Loucy (cell line): Measurements from ENCODE around the gene OR5A2.

ENCODE experiments used
- H2AFZ ChIP-seq: fragments of 200-600 bp; sonication (generic); 2 replicates; pipeline ENCODE4 v1.6.0; 2016; ENCODE audit warnings: antibody characterized with exemption, mild to moderate bottlenecking, low read length, moderate library complexity
- H3F3A ChIP-seq: fragments of 200-600 bp; 2 replicates; pipeline ENCODE4 v1.6.0; 2016; ENCODE audit warnings: antibody characterized with exemption, low read depth, mild to moderate bottlenecking
- H3K27me3 ChIP-seq: fragments of 200-600 bp; sonication (generic); 2 replicates; pipeline ENCODE4 v1.6.1; 2014; ENCODE audit warnings: low read length, mild to moderate bottlenecking; ENCODE audit not compliant: insufficient read depth, poor library complexity, severe bottlenecking
- H3K36me3 ChIP-seq: fragments of 200-600 bp; sonication (generic); 2 replicates; pipeline ENCODE4 v1.6.1; 2016; ENCODE audit warnings: low read length; ENCODE audit not compliant: insufficient read depth
- H3K4me1 ChIP-seq: fragments of 200-600 bp; sonication (generic); 2 replicates; pipeline ENCODE4 v1.5.1; 2014; ENCODE audit warnings: low read length, mild to moderate bottlenecking; ENCODE audit not compliant: insufficient read depth, poor library complexity, severe bottlenecking
- H3K4me2 ChIP-seq: fragments of 200-600 bp; sonication (generic); 2 replicates; pipeline ENCODE4 v1.6.0; 2014; ENCODE audit warnings: antibody characterized with exemption, low read length, low read depth, mild to moderate bottlenecking; ENCODE audit not compliant: poor library complexity, severe bottlenecking
- H3K4me3 ChIP-seq: fragments of 200-600 bp; sonication (generic); 2 replicates; pipeline ENCODE4 v1.5.1; 2014; ENCODE audit warnings: low read length, mild to moderate bottlenecking, mixed read lengths; ENCODE audit not compliant: poor library complexity, severe bottlenecking
- H3K79me2 ChIP-seq: fragments of 200-600 bp; sonication (generic); 2 replicates; pipeline ENCODE4 v1.6.1; 2014; ENCODE audit warnings: low read length; ENCODE audit not compliant: insufficient read depth
- H3K9ac ChIP-seq: fragments of 200-600 bp; sonication (generic); 2 replicates; pipeline ENCODE4 v1.6.0; 2014; ENCODE audit warnings: mild to moderate bottlenecking, low read depth, low read length, moderate library complexity; ENCODE audit not compliant: poor library complexity, severe bottlenecking
- H3K9me2 ChIP-seq: fragments of 200-600 bp; sonication (generic); replicated peaks from 2 replicates; pipeline ENCODE4 v1.6.1; 2016; ENCODE audit warnings: low read depth, low read length, mixed read lengths
- H3K9me3 ChIP-seq: fragments of 200-600 bp; sonication (generic); 2 replicates; pipeline ENCODE4 v1.6.1; 2014; ENCODE audit warnings: mild to moderate bottlenecking, antibody characterized with exemption, low read length, low read depth; ENCODE audit not compliant: insufficient read depth
- H4K20me1 ChIP-seq: fragments of 200-600 bp; sonication (generic); 2 replicates; pipeline ENCODE4 v1.6.0; 2014; ENCODE audit warnings: antibody characterized with exemption, low read length, mild to moderate bottlenecking; ENCODE audit not compliant: insufficient read depth, poor library complexity, severe bottlenecking
- CTCF ChIP-seq: fragments of 200-600 bp; sonication (generic); conservative IDR thresholded peaks from 2 replicates; pipeline ENCODE4 v1.5.1; 2014; ENCODE audit warnings: mild to moderate bottlenecking, antibody characterized with exemption, low read length
- EZH2phosphoT487 ChIP-seq: fragments of 200-600 bp; IDR thresholded peaks from 2 replicates; pipeline ENCODE4 v1.6.1; 2018; ENCODE audit warnings: antibody characterized with exemption, mild to moderate bottlenecking, moderate library complexity, borderline replicate concordance

The OR5A2 gene

GRCh38 chr11:59429924-59430516 is 3.8 kb upstream of the OR5A2 start:
- no peaks in the 10 kb centered on the region for H3K9me2 ChIP-seq
- no peaks in the 10 kb centered on the region for H3K9me3 ChIP-seq
- H2AFZ ChIP-seq, result no peak overlapping the region
- no peak overlapping the region for H3K4me2 ChIP-seq
- H4K20me1 ChIP-seq, result no peaks in the 10 kb centered on the region
- H3K79me2 ChIP-seq, result no peaks in the 10 kb centered on the region
- TF ChIP-seq EZH2phosphoT487 (no peak), CTCF (peak; percentile 95)
- no peaks in the 10 kb centered on the region for H3K4me1 ChIP-seq
- H3K9ac ChIP-seq, result no peak overlapping the region
- H3F3A ChIP-seq, result no peaks in the 10 kb centered on the region
- H3K27me3 ChIP-seq, result no peaks in the 10 kb centered on the region
- H3K4me3 ChIP-seq, result no peak overlapping the region
- H3K36me3 ChIP-seq, result no peaks in the 10 kb centered on the region

- TF ChIP-seq CTCF (no peak), EZH2phosphoT487 (no peak)
- Histone ChIP-seq H3K9me3 (no peaks in the 10 kb centered on the region), H4K20me1 (no peaks in the 10 kb centered on the region), H2AFZ (no peak overlapping the region), H3K9me2 (no peaks in the 10 kb centered on the region), H3K27me3 (no peaks in the 10 kb centered on the region), H3K4me3 (no peak overlapping the region), H3K4me1 (no peaks in the 10 kb centered on the region), H3K4me2 (no peak overlapping the region), H3K79me2 (no peaks in the 10 kb centered on the region), H3K9ac (no peak overlapping the region), H3F3A (no peaks in the 10 kb centered on the region), H3K36me3 (no peaks in the 10 kb centered on the region)
These were observed 812 bp upstream of the OR5A2 start for GRCh38 chr11:59427068-59427382.

- no peak overlapping the region for H2AFZ ChIP-seq
- H3K9me2 ChIP-seq, result no peaks in the 10 kb centered on the region
These were observed 1.1 kb downstream of the OR5A2 start for GRCh38 chr11:59425131-59425530.

More at GRCh38 chr11:59425131-59425530, 1.1 kb downstream of the OR5A2 start:
- H3K4me3 ChIP-seq, result no peak overlapping the region
- no peaks in the 10 kb centered on the region for H3K79me2 ChIP-seq
- no peaks in the 10 kb centered on the region for H3K36me3 ChIP-seq
- H3K9ac ChIP-seq, result no peak overlapping the region
- H4K20me1 ChIP-seq, result no peaks in the 10 kb centered on the region
- H3K9me3 ChIP-seq, result no peaks in the 10 kb centered on the region
- H3K4me2 ChIP-seq, result no peak overlapping the region
- H3F3A ChIP-seq, result no peaks in the 10 kb centered on the region
- no peaks in the 10 kb centered on the region for H3K4me1 ChIP-seq
- TF ChIP-seq EZH2phosphoT487, result no peak
- TF ChIP-seq CTCF, result no peak
- H3K27me3 ChIP-seq, result no peaks in the 10 kb centered on the region
